ENCODE measurements around the gene C2orf78. TPM values are rescaled to one million over a fixed set of nuclear protein-coding genes. Genes with fewer than 3 reads are reported as not detected.
"Not testable (repeated sequence)": the region's sequence is repeated elsewhere in the genome, so short reads cannot be mapped to it uniquely, and the experiment has no call there.

The C2orf78 gene
- total and polyA plus RNA-seq, 2 experiments from 2014 or later = 0.18 TPM; not detected in 1

- H3K36me3 ChIP-seq = peaks cover 36% of the 10 kb centered on the region
- H3K27ac ChIP-seq = no peak overlapping the region
- no peak overlapping the region for H3K4me3 ChIP-seq
- no peak for TF ChIP-seq CTCF (IDR thresholded peaks at IDR 0.05; ENCODE audit: low read depth, low read length)
- no peaks in the 10 kb centered on the region for H3K9me3 ChIP-seq (ENCODE audit: low read depth)
- peak in 1 of 2 donors; percentile 41 for DNase-seq (ENCODE audit: low read depth in 1 of 2, low spot score in 1 of 2)
- peaks cover 8% of the 10 kb centered on the region for H3K4me1 ChIP-seq (ENCODE audit: low read depth)
- no peaks in the 10 kb centered on the region for H3K27me3 ChIP-seq
These were observed 7.6 kb upstream of the C2orf78 start for GRCh38 chr2:73776381-73776780.

- H3K4me3 ChIP-seq = no peak overlapping the region
- H3K9me3 ChIP-seq (ENCODE audit: low read depth) = no peaks in the 10 kb centered on the region
- peaks cover 8% of the 10 kb centered on the region for H3K4me1 ChIP-seq (ENCODE audit: low read depth)
- TF ChIP-seq CTCF (IDR thresholded peaks at IDR 0.05; ENCODE audit: low read depth, low read length) = no peak
- H3K36me3 ChIP-seq = peaks cover 36% of the 10 kb centered on the region
- no peak overlapping the region for H3K27ac ChIP-seq
- H3K27me3 ChIP-seq = no peaks in the 10 kb centered on the region
- DNase-seq (ENCODE audit: low read depth in 1 of 2, low spot score in 1 of 2) = no peak
These were observed 7.0 kb upstream of the C2orf78 start for GRCh38 chr2:73776869-73777519.

DNA sequence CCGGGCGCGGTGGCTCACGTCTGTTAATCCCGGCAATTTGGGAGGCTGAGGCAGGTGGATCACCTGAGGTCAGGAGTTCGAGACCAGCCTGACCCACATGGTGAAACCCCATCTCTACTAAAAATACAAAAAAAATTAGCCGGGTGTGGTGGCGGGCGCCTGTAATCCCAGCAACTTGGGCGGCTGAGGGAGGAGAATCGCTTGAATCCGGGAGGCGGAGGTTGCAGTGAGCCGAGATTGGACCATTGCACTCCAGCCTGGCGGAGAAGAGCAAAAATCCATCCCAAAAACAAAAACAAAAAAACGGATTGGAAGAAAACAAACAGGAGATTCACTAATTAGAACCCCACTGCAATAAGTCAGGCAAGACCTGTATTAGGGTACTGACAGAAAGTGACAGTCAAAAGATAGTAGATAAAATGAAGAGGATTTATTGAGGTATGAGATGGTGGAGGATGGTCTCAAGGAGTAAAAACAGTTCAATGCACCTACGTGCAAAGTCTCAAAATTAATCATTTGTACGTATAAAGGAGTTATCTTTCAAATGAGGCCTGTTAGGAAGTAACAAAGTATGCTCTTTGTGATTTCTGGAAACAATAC lies 5.0 kb upstream of the C2orf78 start:
- Histone ChIP-seq H3K4me3 (peak overlapping the region; percentile 94), H3K36me3 (peaks cover 21% of the 10 kb centered on the region), H3K27ac (peak overlapping the region; percentile 89)
- not testable (repeated sequence) for H3K27me3 ChIP-seq; DNase-seq (ENCODE audit: low read depth in 1 of 2, low spot score in 1 of 2); H3K4me1 ChIP-seq (ENCODE audit: low read depth); H3K9me3 ChIP-seq (ENCODE audit: low read depth)

- peaks cover 14% of the 10 kb centered on the region for H3K36me3 ChIP-seq
- no peaks in the 10 kb centered on the region for H3K27me3 ChIP-seq
- peaks cover 8% of the 10 kb centered on the region for H3K4me1 ChIP-seq (ENCODE audit: low read depth)
- H3K27ac ChIP-seq = peak within 1 kb of the TSS; percentile 89
- peak; percentile 94 for TF ChIP-seq CTCF (IDR thresholded peaks at IDR 0.05; ENCODE audit: low read depth, low read length)
- peak within 1 kb of the TSS; percentile 94 for H3K4me3 ChIP-seq
- peak; percentile 95 for DNase-seq (ENCODE audit: low read depth in 1 of 2, low spot score in 1 of 2)
- no peaks in the 10 kb centered on the region for H3K9me3 ChIP-seq (ENCODE audit: low read depth)
These were observed 4.3 kb upstream of the C2orf78 start, which contains the start of gene DUSP11 for GRCh38 chr2:73779467-73780236. Gene DUSP11, minus strand, starts transcription at chr2:73780103. Its CDS starts 129 bp downstream, at chr2:73779974.

GRCh38 chr2:73780237-73780582 lies 3.8 kb upstream of the C2orf78 start:
- no peak for DNase-seq (ENCODE audit: low read depth in 1 of 2, low spot score in 1 of 2)
- H3K4me1 ChIP-seq (ENCODE audit: low read depth) = peaks cover 8% of the 10 kb centered on the region
- H3K4me3 ChIP-seq = peak overlapping the region; percentile 94
- TF ChIP-seq CTCF (IDR thresholded peaks at IDR 0.05; ENCODE audit: low read depth, low read length) = no peak
- H3K27me3 ChIP-seq = no peaks in the 10 kb centered on the region
- no peak overlapping the region for H3K27ac ChIP-seq
- peaks cover 10% of the 10 kb centered on the region for H3K36me3 ChIP-seq
- H3K9me3 ChIP-seq (ENCODE audit: low read depth) = no peaks in the 10 kb centered on the region

- not testable (repeated sequence) for H3K27me3 ChIP-seq; H3K9me3 ChIP-seq (ENCODE audit: low read depth); H3K36me3 ChIP-seq; H3K4me1 ChIP-seq (ENCODE audit: low read depth); H3K27ac ChIP-seq; DNase-seq (ENCODE audit: low read depth in 1 of 2, low spot score in 1 of 2); H3K4me3 ChIP-seq
These were observed 581 bp upstream of the C2orf78 start for GRCh38 chr2:73783402-73783801.
